GM20000 (cell line): ENCODE data around the gene PARP12.
A peak's percentile ranks its signal among the peaks of the same experiment; 100 is the strongest.
"Not testable (repeated sequence)": the region's sequence is repeated elsewhere in the genome, so short reads cannot be mapped to it uniquely, and the experiment has no call there.

ENCODE experiments used
- DNase-seq: peaks from one replicate; pipeline ENCODE4 v3.0.0; 2012; ENCODE audit warnings: low spot score
- TF ChIP-seq, protein P1 (sequence below): IDR thresholded peaks from 2 replicates; pipeline ENCODE4 v1.5.1; 2012; ENCODE audit warnings: mild to moderate bottlenecking, control low read depth; ENCODE audit errors: extremely low read depth, missing control alignments

Gene PARP12, protein sequence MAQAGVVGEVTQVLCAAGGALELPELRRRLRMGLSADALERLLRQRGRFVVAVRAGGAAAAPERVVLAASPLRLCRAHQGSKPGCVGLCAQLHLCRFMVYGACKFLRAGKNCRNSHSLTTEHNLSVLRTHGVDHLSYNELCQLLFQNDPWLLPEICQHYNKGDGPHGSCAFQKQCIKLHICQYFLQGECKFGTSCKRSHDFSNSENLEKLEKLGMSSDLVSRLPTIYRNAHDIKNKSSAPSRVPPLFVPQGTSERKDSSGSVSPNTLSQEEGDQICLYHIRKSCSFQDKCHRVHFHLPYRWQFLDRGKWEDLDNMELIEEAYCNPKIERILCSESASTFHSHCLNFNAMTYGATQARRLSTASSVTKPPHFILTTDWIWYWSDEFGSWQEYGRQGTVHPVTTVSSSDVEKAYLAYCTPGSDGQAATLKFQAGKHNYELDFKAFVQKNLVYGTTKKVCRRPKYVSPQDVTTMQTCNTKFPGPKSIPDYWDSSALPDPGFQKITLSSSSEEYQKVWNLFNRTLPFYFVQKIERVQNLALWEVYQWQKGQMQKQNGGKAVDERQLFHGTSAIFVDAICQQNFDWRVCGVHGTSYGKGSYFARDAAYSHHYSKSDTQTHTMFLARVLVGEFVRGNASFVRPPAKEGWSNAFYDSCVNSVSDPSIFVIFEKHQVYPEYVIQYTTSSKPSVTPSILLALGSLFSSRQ

DNA sequence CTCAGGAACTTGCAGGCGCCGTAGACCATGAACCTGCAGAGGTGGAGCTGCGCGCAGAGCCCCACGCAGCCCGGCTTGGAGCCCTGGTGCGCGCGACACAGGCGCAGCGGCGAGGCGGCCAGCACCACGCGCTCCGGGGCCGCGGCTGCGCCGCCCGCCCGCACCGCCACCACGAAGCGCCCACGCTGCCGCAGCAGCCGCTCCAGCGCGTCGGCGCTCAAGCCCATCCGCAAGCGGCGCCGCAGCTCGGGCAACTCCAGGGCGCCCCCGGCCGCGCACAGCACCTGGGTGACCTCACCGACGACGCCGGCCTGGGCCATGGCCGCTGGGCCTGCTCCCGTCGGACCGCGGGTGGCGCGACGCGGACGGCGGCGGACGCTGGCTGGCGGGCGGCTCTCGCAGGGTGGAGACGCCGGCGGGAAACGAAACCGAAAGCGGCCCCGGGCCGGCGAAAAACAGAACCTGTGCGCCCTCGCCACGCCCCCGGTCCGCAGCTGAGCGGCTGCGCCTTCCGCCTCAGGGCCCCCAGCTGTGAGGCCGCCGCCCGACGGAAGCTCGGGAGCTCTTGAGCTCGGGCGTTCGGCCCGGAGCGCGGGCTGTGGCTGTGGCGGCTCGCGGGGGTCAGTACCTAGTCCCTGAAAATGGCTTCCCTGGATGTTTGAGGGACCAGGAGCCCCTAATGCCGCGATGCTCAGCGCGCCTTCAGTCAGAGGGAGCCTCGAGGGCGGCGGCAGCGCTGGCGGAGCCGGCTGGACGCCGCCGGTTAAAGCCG, at the start of gene PARP12:
PARP12 (minus strand) TSS at position 424 of the 772 bp plus-strand sequence; CDS start at position 320, 104 bp downstream.
- TF ChIP-seq, protein P1, sequence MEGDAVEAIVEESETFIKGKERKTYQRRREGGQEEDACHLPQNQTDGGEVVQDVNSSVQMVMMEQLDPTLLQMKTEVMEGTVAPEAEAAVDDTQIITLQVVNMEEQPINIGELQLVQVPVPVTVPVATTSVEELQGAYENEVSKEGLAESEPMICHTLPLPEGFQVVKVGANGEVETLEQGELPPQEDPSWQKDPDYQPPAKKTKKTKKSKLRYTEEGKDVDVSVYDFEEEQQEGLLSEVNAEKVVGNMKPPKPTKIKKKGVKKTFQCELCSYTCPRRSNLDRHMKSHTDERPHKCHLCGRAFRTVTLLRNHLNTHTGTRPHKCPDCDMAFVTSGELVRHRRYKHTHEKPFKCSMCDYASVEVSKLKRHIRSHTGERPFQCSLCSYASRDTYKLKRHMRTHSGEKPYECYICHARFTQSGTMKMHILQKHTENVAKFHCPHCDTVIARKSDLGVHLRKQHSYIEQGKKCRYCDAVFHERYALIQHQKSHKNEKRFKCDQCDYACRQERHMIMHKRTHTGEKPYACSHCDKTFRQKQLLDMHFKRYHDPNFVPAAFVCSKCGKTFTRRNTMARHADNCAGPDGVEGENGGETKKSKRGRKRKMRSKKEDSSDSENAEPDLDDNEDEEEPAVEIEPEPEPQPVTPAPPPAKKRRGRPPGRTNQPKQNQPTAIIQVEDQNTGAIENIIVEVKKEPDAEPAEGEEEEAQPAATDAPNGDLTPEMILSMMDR = no peak
- peak; percentile 95 for DNase-seq

DNA sequence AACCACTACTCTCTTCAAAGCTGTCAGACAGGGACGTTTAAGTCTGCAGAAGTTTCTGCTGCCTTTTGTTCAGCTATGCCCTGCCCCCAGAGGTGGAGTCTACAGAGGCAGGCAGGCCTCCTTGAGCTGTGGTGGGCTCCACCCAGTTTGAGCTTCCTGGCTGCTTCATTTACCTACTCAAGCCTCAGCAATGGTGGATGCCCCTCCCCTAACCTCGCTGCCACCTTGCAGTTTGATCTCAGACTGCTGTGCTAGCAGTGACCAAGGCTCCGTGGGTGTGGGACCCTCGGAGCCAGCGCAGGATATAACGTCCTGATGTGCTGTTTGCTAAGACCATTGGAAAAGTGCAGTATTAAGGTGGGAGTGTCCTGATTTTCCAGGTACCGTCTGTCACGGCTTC, 46.0 kb upstream of the PARP12 start:
- DNase-seq = not testable (repeated sequence)

DNA sequence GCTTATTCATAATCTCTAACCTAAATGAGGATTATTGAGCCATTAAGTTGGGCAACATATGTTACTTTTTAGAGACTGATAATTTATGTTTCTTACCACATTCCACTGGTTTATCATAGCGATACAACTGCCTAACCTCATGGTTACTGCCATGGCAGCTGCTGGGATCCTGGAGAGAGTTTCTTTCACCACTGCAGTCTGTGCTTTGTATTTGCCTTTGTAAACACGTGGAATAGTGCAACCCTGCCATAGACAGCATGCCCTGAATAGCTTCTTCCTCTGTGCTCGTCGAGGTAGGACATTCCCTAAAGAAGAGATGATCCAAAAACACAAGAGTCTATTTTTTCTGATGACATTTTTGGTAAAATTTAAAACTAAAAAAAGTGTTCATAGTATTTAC, 33.7 kb upstream of the PARP12 start:
- DNase-seq = no peak
- TF ChIP-seq, protein P1 = no peak

DNA sequence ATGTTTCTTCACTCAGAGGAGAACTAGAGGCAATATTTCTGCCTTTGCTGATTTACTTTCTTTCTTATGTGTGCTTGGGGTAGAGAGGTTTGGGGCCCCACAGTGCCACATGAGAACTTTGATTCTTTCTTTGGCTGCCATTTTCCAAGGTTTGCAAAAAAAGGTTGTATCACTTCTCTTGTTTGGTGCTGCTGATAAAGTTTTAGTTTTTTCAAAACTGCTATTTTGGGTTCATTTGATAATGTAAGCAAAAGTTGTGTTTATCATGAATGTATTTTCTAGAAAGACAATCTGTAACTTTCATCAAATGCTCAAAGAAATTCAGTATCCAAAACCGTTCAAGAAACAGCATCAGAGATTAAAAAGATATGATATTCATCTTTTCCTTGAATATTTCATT, 30.6 kb upstream of the PARP12 start:
- no peak for DNase-seq
- TF ChIP-seq, protein P1 = no peak

DNA sequence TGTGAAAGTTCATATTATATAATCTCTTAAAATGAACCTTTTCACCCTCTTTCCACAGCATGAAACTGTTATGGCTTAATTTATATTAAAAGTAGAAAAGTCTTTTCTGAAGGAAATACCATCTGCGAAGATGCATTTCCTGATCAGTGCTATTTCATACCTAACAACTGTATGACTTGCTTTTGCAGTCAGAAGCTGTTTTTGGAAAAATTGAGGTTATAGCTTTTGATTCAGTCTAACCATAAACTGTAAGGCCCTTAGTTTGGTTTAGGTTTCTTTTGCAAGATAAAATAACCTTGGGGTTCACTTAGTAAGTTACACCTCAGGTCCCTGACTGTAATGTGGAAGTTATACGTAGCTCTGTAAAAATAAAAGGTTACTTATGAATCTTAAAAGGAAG, 22.7 kb upstream of the PARP12 start:
- DNase-seq = no peak

DNA sequence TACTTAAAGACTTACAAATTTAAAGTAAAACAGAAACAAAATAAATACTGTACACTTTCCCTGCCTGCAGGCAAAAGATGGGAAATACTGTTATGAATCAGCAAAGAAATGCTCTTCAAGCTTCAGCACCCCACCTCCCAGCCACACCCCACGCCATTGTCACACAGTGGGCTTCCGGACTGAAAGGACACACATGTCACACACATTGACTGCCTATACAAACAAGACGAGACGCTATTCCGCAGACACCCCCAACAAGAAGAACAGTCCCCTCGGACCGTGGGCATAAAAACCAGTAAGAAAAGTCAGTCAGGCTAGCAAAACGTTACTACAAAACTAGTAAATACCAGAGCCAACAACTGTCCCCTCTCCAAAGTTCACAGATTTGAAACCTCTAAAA, 22.2 kb upstream of the PARP12 start:
- peak; percentile 68 for DNase-seq
- TF ChIP-seq, protein P1 = no peak

More for the DNA sequence above, 22.7 kb upstream of the PARP12 start:
- TF ChIP-seq, protein P1 = no peak

DNA sequence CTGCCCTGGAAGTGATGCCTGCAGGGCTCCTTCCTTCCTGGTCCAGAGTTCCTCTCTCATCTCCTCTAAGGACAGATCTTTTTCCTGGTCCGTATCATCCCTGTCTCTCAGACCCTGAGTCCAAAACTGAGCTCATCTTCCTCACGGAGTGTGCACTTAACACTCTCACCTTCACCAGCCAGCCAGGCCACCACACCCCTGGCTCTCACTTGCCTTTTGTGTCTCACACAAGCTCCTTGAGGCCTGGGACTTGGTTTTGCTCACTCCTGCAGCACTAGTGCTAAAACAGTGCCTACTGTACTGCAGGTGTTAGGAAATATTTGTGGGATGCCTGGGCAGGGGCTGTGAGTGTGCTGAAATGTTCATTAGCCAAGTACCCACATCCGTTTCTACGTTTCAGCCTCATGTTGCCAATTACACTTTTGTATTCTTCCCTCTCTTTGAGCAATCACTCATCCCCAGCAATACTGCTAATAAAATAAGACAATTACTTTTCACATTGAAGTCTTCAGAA, 21.4 kb upstream of the PARP12 start:
- TF ChIP-seq, protein P1 = no peak
- DNase-seq = no peak
